M059J (cell line): ENCODE measurements around the gene INTS1. TPM values are rescaled to one million over a fixed set of nuclear protein-coding genes. Genes with fewer than 3 reads are reported as not detected.
"Not testable (repeated sequence)": the region's sequence is repeated elsewhere in the genome, so short reads cannot be mapped to it uniquely, and the experiment has no call there.

Source experiments
- DNase-seq: peaks from one replicate; pipeline ENCODE4 v3.0.0-alpha.2; 2012; ENCODE audit warnings: low read depth
- total RNA-seq: library from RNA; depleted of rRNA; stranded (reverse); fragments of >200 nt; shearing (Covaris generic); gene quantifications from 2 replicates; pipeline ENCODE4 v1.2.3, GENCODE V29; 2014

INTS1 gene
- total RNA-seq, 1 experiment from 2014 or later: 55.0 TPM

GRCh38 chr7:1460821-1461645, 43.2 kb downstream of the INTS1 start:
- DNase-seq: peak; percentile 74

- peak; percentile 32 for DNase-seq
Measured at GRCh38 chr7:1459920-1460820, 44.0 kb downstream of the INTS1 start.

GRCh38 chr7:1459512-1459892, 44.7 kb downstream of the INTS1 start:
- DNase-seq: peak; percentile 98

- DNase-seq: peak; percentile 92
Measured at GRCh38 chr7:1458683-1459511, 45.3 kb downstream of the INTS1 start, which contains the start of gene MICALL2. MICALL2 (minus strand) TSS chr7:1459470; CDS start chr7:1459326, 144 bp downstream.

- peak; percentile 14 for DNase-seq
Measured at GRCh38 chr7:1457949-1458682, 46.1 kb downstream of the INTS1 start.

- DNase-seq: no peak
Measured at GRCh38 chr7:1457059-1457948, 46.9 kb downstream of the INTS1 start.

GRCh38 chr7:1455955-1456354, 48.2 kb downstream of the INTS1 start:
- no peak for DNase-seq

- no peak for DNase-seq
Measured at GRCh38 chr7:1455241-1455939, 48.8 kb downstream of the INTS1 start.

- DNase-seq: no peak
Measured at GRCh38 chr7:1454542-1454941, 49.6 kb downstream of the INTS1 start.

GRCh38 chr7:1452205-1452604, 52.0 kb downstream of the INTS1 start:
- no peak for DNase-seq

GRCh38 chr7:1450987-1451386, 53.2 kb downstream of the INTS1 start:
- DNase-seq: no peak

- DNase-seq: no peak
Measured at GRCh38 chr7:1450431-1450830, 53.8 kb downstream of the INTS1 start.

- DNase-seq: no peak
Measured at GRCh38 chr7:1449951-1450350, 54.2 kb downstream of the INTS1 start.

GRCh38 chr7:1449501-1449900, 54.7 kb downstream of the INTS1 start:
- DNase-seq: no peak

- DNase-seq: no peak
Measured at GRCh38 chr7:1448958-1449357, 55.2 kb downstream of the INTS1 start.

- no peak for DNase-seq
Measured at GRCh38 chr7:1447551-1448244, 56.5 kb downstream of the INTS1 start.

GRCh38 chr7:1447112-1447511, 57.1 kb downstream of the INTS1 start:
- DNase-seq: no peak

GRCh38 chr7:1446620-1447032, 57.6 kb downstream of the INTS1 start:
- no peak for DNase-seq

- DNase-seq: not testable (repeated sequence)
Measured at GRCh38 chr7:1446026-1446425, 58.2 kb downstream of the INTS1 start.
